PC-3 (cell line): ENCODE results near the gene KNCN.

ENCODE experiments used
- EZH2phosphoT487 ChIP-seq: fragments of 300-600 bp; sonication (generic); IDR thresholded peaks from 2 replicates; pipeline ENCODE4 v1.6.1; 2018; ENCODE audit warnings: mild to moderate bottlenecking, antibody characterized with exemption, low read length, borderline replicate concordance
- TF ChIP-seq, protein P1 (sequence below): fragments of 300-600 bp; sonication (generic); conservative IDR thresholded peaks from 2 replicates; pipeline ENCODE4 v1.5.1; 2017; ENCODE audit warnings: antibody characterized with exemption, low read depth, mild to moderate bottlenecking, low read length

GRCh38 chr1:46582972-46583371 is 31.5 kb upstream of the KNCN start:
- TF ChIP-seq, protein P1, sequence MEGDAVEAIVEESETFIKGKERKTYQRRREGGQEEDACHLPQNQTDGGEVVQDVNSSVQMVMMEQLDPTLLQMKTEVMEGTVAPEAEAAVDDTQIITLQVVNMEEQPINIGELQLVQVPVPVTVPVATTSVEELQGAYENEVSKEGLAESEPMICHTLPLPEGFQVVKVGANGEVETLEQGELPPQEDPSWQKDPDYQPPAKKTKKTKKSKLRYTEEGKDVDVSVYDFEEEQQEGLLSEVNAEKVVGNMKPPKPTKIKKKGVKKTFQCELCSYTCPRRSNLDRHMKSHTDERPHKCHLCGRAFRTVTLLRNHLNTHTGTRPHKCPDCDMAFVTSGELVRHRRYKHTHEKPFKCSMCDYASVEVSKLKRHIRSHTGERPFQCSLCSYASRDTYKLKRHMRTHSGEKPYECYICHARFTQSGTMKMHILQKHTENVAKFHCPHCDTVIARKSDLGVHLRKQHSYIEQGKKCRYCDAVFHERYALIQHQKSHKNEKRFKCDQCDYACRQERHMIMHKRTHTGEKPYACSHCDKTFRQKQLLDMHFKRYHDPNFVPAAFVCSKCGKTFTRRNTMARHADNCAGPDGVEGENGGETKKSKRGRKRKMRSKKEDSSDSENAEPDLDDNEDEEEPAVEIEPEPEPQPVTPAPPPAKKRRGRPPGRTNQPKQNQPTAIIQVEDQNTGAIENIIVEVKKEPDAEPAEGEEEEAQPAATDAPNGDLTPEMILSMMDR: no peak
- TF ChIP-seq EZH2phosphoT487: no peak
